Adrenal gland (tissue), 12 donors: Measurements from ENCODE around the gene PDCD1LG2. TPM values are rescaled to one million over a fixed set of nuclear protein-coding genes. Genes with fewer than 3 reads are reported as not detected.

Experiments used
- DNase-seq, 7 donors: peaks; one replicate each; pipeline ENCODE4 v3.0.0-alpha.2; 2019 to 2020
- H3K27ac ChIP-seq, 5 donors: fragments of 200-600 bp; sonication (generic) in 4 of 5; 1 replicate in 3 of 5; 2 replicates in 2 of 5; pipeline versions ENCODE4 v1.5.1 to v1.8.0; 2016 to 2020; ENCODE audit warnings: mild to moderate bottlenecking in 1 of 5
- H3K27me3 ChIP-seq: fragments of 200-600 bp; 2 replicates; pipeline ENCODE4 v1.8.0; 2021
- H3K36me3 ChIP-seq, 2 donors: fragments of 200-600 bp; replicated peaks in 1 of 2; 1 replicate in 1 of 2; 2 replicates in 1 of 2; pipeline versions ENCODE4 v1.5.1 to v1.8.0; 2018 to 2022
- H3K4me1 ChIP-seq, 2 donors: fragments of 200-600 bp; replicated peaks in 1 of 2; 1 replicate in 1 of 2; 2 replicates in 1 of 2; pipeline versions ENCODE4 v1.5.1 to v1.8.0; 2018 to 2021
- H3K4me3 ChIP-seq, 4 donors: fragments of 200-600 bp; sonication (generic) in 3 of 4; one replicate each; pipeline ENCODE4 v1.5.1; 2016 to 2018
- H3K9me3 ChIP-seq, 3 donors: fragments of 200-600 bp; sonication (generic) in 1 of 3; replicated peaks in 1 of 3; 1 replicate in 2 of 3; 2 replicates in 1 of 3; pipeline versions ENCODE4 v1.5.1 to v1.8.0; 2016 to 2021
- POLR2A ChIP-seq, 2 donors: fragments of 450-650 bp; IDR thresholded peaks; one replicate each; pipeline ENCODE4 v1.6.1; 2017; ENCODE audit warnings: antibody characterized with exemption in 2 of 2, mild to moderate bottlenecking in 2 of 2, moderate library complexity in 1 of 2
- WGBS, 4 donors: extraction: QIAGEN DNeasy Blood & Tissue Kit in 2 of 4; methylation state at CpG; one replicate each; pipeline versions ENCODE4 v1.1.5 to v1.1.7; 2013 to 2017; 5-methylcytosine and 5-hydroxymethylcytosine counted together
- intact Hi-C, 2 donors: fragments of 100-400 bp; cut with DNase I; formaldehyde crosslinking; loops; one replicate each; pipeline versions ENCODE4 v1.14.1 to v1.15.0; 2022 to 2023
- polyA plus RNA-seq, 3 donors: library from polyadenylated mRNA; stranded (reverse); fragments of 200-250 nt in 2 of 3; fragments of 350-450 nt in 1 of 3; fragmentation: Illumina TruSeq in 1 of 3; extraction: RNeasy Lipid Tissue Mini Kit (QIAGEN cat#74804) in 1 of 3; gene quantifications; one replicate each; pipeline ENCODE4 v1.2.3, GENCODE V29; 2013 to 2014
- total RNA-seq, 9 donors: library from RNA; depleted of rRNA in 4 of 9; stranded (reverse); fragments of >200 nt in 4 of 9; fragments of 120-200 nt in 1 of 9; fragmentation: NEBNext Ultra II Directional in 1 of 9; extraction: Animal tissue kit (Norgen Biotek cat#: 25700) in 1 of 9; gene quantifications; one replicate each; pipeline versions ENCODE4 v1.1.0 to v1.2.4, GENCODE V29; 2013 to 2023
- TF ChIP-seq, protein P1 (sequence below), 6 experiments: fragments of 450-650 bp in 4 of 6; fragments of 200-600 bp in 2 of 6; sonication (generic) in 1 of 6; IDR thresholded peaks; 1 replicate in 5 of 6; 2 replicates in 1 of 6; pipeline versions ENCODE4 v1.5.1 to v1.8.0; 2016 to 2021; ENCODE audit warnings: antibody characterized with exemption in 6 of 6, mild to moderate bottlenecking in 2 of 6, moderate library complexity in 1 of 6
- donor health status: healthy with polysubstance abuse.
- donor health status: Bipolar disorder and iron deficiency.
- donor health status: DM: yes; HTN: yes; CAD: no.
- donor health status: DM: no; HTN: no; CAD: no.
- donor health status: DM: no; HTN: no; CAD: no.
- donor health status: DM: yes; HTN: yes; CAD: no.

Gene PDCD1LG2
- total and polyA plus RNA-seq, 12 donors: 0.17 to 5.5 (median 1.4) TPM

DNA sequence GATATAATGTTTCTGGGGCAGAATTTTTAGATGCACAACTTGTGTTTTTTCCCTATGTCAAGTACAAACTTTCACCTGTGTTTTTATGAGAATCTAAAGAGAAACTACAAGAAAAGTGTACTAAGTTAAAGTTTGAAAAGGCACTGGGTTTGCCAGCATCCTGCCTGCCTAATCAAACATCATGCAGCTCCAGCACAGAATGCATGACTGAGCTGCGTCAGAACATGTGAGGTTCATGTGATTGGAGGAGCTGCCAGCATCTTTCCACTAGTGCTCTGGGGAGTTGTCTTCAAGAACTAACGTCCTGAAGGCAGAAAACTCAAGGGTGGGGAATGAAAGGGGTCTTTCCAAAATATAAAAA is 72.5 kb downstream of the PDCD1LG2 start:
- no peaks in the 10 kb centered on the region for H3K27me3 ChIP-seq
- WGBS, 4 donors: 16 to 40% (median 39%) methylated on average over 2 of the region's 2 CpGs
- H3K9me3 ChIP-seq: no peaks in the 10 kb centered on the region
- DNase-seq: no peak
- H3K27ac ChIP-seq: no peak overlapping the region
- H3K36me3 ChIP-seq: no peaks in the 10 kb centered on the region
- no peak for TF ChIP-seq POLR2A (IDR thresholded peaks at IDR 0.05)
- TF ChIP-seq, protein P1, sequence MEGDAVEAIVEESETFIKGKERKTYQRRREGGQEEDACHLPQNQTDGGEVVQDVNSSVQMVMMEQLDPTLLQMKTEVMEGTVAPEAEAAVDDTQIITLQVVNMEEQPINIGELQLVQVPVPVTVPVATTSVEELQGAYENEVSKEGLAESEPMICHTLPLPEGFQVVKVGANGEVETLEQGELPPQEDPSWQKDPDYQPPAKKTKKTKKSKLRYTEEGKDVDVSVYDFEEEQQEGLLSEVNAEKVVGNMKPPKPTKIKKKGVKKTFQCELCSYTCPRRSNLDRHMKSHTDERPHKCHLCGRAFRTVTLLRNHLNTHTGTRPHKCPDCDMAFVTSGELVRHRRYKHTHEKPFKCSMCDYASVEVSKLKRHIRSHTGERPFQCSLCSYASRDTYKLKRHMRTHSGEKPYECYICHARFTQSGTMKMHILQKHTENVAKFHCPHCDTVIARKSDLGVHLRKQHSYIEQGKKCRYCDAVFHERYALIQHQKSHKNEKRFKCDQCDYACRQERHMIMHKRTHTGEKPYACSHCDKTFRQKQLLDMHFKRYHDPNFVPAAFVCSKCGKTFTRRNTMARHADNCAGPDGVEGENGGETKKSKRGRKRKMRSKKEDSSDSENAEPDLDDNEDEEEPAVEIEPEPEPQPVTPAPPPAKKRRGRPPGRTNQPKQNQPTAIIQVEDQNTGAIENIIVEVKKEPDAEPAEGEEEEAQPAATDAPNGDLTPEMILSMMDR (IDR thresholded peaks at IDR 0.05): no peak
- no peaks in the 10 kb centered on the region for H3K4me1 ChIP-seq
- intact Hi-C loops: no loop called here
- H3K4me3 ChIP-seq: no peak overlapping the region

DNA sequence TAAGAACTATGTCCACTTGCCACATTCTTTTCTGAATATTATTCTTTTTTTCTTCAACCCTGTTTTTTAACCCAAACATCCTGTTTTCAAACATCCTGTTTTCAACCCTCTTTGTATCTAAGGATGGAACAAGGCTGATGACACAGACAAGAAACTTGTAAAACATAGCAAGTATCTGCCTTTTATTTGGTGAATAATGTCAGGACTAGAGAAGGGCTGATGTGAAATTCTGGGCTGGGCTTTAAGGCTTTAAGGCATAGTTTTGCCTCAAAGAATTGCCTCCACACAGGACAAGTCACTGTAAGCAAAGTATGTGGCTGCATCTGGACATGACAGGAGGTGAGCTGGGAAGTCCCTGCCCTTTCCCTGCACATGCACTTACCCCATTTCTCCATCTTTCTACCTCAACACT is 76.1 kb downstream of the PDCD1LG2 start:
- H3K9me3 ChIP-seq: no peaks in the 10 kb centered on the region
- TF ChIP-seq, protein P1 (IDR thresholded peaks at IDR 0.05): no peak
- no peak for TF ChIP-seq POLR2A (IDR thresholded peaks at IDR 0.05)
- peak overlapping the region in 1 of 5 donors; percentile 37 for H3K27ac ChIP-seq
- no peaks in the 10 kb centered on the region for H3K4me1 ChIP-seq
- no peak overlapping the region for H3K4me3 ChIP-seq
- DNase-seq: no peak
- H3K27me3 ChIP-seq: no peaks in the 10 kb centered on the region
- intact Hi-C loops: loop anchor here in 1 of 2 donors (5.0 kb wide), 1 partner anchor 399 kb away; the partner anchor contains the start of gene INSL6
- H3K36me3 ChIP-seq: no peaks in the 10 kb centered on the region

DNA sequence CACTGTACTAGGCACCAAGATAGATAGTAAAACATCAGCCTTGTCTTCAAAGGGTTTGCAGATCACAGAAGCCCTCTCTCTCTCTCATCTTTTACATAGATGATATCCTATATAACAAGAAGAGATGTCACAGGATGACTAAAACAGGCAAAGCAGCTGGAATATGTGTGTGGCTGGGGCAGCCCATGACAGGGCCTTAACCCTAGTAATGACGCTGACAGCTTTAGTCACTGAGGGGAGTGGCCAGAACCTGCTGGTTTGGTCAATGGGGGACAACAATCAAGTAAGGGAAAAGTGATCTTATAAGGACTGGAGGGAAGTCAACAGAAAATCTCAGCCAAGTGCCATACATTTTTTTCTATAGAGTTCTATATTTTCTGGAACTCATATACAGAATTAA is 76.7 kb downstream of the PDCD1LG2 start:
- no peak for TF ChIP-seq POLR2A (IDR thresholded peaks at IDR 0.05)
- TF ChIP-seq, protein P1 (IDR thresholded peaks at IDR 0.05): no peak
- no peaks in the 10 kb centered on the region for H3K4me1 ChIP-seq
- H3K9me3 ChIP-seq: no peaks in the 10 kb centered on the region
- no peaks in the 10 kb centered on the region for H3K27me3 ChIP-seq
- WGBS, 4 donors: 67 to 81% (median 80%) methylated on average over 1 of the region's 1 CpG
- DNase-seq: no peak
- H3K27ac ChIP-seq: peak overlapping the region in 1 of 5 donors; percentile 37
- no peak overlapping the region for H3K4me3 ChIP-seq
- no peaks in the 10 kb centered on the region for H3K36me3 ChIP-seq
- intact Hi-C loops: loop anchor here in 1 of 2 donors (5.0 kb wide), 1 partner anchor 400 kb away; the partner anchor contains the start of gene INSL6

DNA sequence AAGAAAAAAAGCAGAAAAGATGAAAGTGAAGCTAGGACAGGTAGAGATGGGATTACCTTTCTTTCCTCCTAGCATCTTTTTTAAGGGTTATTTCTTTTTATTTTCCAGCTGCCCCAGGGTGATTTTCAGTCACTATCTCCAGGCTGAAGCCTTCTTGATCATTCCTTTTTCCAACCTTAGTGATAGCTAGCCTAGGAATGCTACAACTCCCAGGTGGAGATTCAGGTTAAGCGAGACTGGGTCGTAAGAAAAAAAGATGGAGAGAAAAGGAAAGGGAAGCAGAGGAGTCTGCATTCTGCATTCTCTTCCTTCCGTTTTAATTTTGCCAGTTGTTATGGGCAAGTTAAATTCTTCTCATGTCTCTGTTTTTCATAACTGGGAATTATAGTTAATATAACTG is 81.9 kb downstream of the PDCD1LG2 start:
- no peak overlapping the region for H3K4me3 ChIP-seq
- no peaks in the 10 kb centered on the region for H3K4me1 ChIP-seq
- intact Hi-C loops: loop anchor here (5.0 to 10.0 kb wide), 4 partner anchors 137 to 827 kb away; partner anchors contain the start of genes CD274 (in 2 of the 2) and INSL6 (in 1 of the 2)
- no peak for DNase-seq
- TF ChIP-seq POLR2A (IDR thresholded peaks at IDR 0.05): no peak
- TF ChIP-seq, protein P1 (IDR thresholded peaks at IDR 0.05): no peak
- H3K9me3 ChIP-seq: no peaks in the 10 kb centered on the region
- H3K27ac ChIP-seq: no peak overlapping the region
- H3K36me3 ChIP-seq: no peaks in the 10 kb centered on the region
- no peaks in the 10 kb centered on the region for H3K27me3 ChIP-seq
- 76 to 91% (median 82%) methylated on average over 3 of the region's 3 CpGs for WGBS, 4 donors
